Measurements from ENCODE around the gene PITX3.

The PITX3 gene

GRCh38 chr10:102275343-102275742 lies 34.0 kb upstream of the PITX3 start:
- no peak for TF ChIP-seq FOXP2 (optimal IDR thresholded peaks at IDR 0.05; ENCODE audit: borderline replicate concordance, extremely low read depth, extremely low read length, insufficient read depth)
- no peak for TF ChIP-seq TAF1 (IDR thresholded peaks at IDR 0.05; ENCODE audit: borderline replicate concordance, insufficient read depth, low read length)
- no peak for TF ChIP-seq SIN3A (IDR thresholded peaks at IDR 0.05; ENCODE audit: borderline replicate concordance, insufficient read depth, low read length)
- TF ChIP-seq POLR2AphosphoS5 (IDR thresholded peaks at IDR 0.05; ENCODE audit: low read depth, low read length) = no peak
- TF ChIP-seq REST (IDR thresholded peaks at IDR 0.05; ENCODE audit: insufficient read depth in 1 of 2, low read depth in 2 of 2, low read length in 2 of 2) = no peak

GRCh38 chr10:102274062-102274461 lies 32.8 kb upstream of the PITX3 start:
- TF ChIP-seq TAF1 (IDR thresholded peaks at IDR 0.05; ENCODE audit: borderline replicate concordance, insufficient read depth, low read length) (no peak), REST (IDR thresholded peaks at IDR 0.05; ENCODE audit: insufficient read depth in 1 of 2, low read depth in 2 of 2, low read length in 2 of 2) (no peak), SIN3A (IDR thresholded peaks at IDR 0.05; ENCODE audit: borderline replicate concordance, insufficient read depth, low read length) (no peak), POLR2AphosphoS5 (IDR thresholded peaks at IDR 0.05; ENCODE audit: low read depth, low read length) (no peak), FOXP2 (optimal IDR thresholded peaks at IDR 0.05; ENCODE audit: borderline replicate concordance, extremely low read depth, extremely low read length, insufficient read depth) (no peak)

- TF ChIP-seq SIN3A (IDR thresholded peaks at IDR 0.05; ENCODE audit: borderline replicate concordance, insufficient read depth, low read length) (no peak), REST (IDR thresholded peaks at IDR 0.05; ENCODE audit: insufficient read depth in 1 of 2, low read depth in 2 of 2, low read length in 2 of 2) (no peak), TAF1 (IDR thresholded peaks at IDR 0.05; ENCODE audit: borderline replicate concordance, insufficient read depth, low read length) (no peak), FOXP2 (optimal IDR thresholded peaks at IDR 0.05; ENCODE audit: borderline replicate concordance, extremely low read depth, extremely low read length, insufficient read depth) (no peak), POLR2AphosphoS5 (IDR thresholded peaks at IDR 0.05; ENCODE audit: low read depth, low read length) (no peak)
Measured at GRCh38 chr10:102269017-102269416, 27.7 kb upstream of the PITX3 start.

GRCh38 chr10:102268375-102268888 lies 27.1 kb upstream of the PITX3 start:
- TF ChIP-seq TAF1 (IDR thresholded peaks at IDR 0.05; ENCODE audit: borderline replicate concordance, insufficient read depth, low read length) (no peak), FOXP2 (optimal IDR thresholded peaks at IDR 0.05; ENCODE audit: borderline replicate concordance, extremely low read depth, extremely low read length, insufficient read depth) (no peak), REST (IDR thresholded peaks at IDR 0.05; ENCODE audit: insufficient read depth in 1 of 2, low read depth in 2 of 2, low read length in 2 of 2) (no peak), POLR2AphosphoS5 (IDR thresholded peaks at IDR 0.05; ENCODE audit: low read depth, low read length) (no peak), SIN3A (IDR thresholded peaks at IDR 0.05; ENCODE audit: borderline replicate concordance, insufficient read depth, low read length) (no peak)

GRCh38 chr10:102267748-102268147 lies 26.4 kb upstream of the PITX3 start:
- no peak for TF ChIP-seq REST (IDR thresholded peaks at IDR 0.05; ENCODE audit: insufficient read depth in 1 of 2, low read depth in 2 of 2, low read length in 2 of 2)

Data from PFSK-1 (cell line).